HCT116 (cell line): ENCODE results near the gene DCHS1.

Source experiments
- CTCF ChIP-seq, 3 experiments: fragments of 200-600 bp in 1 of 3; sonication (generic) in 1 of 3; IDR thresholded peaks in 2 of 3; conservative IDR thresholded peaks in 1 of 3; 2 replicates each; pipeline ENCODE4 v1.5.1; 2012 to 2017; ENCODE audit warnings: low read depth in 2 of 3, low read length in 2 of 3, antibody characterized with exemption in 1 of 3, borderline replicate concordance in 1 of 3, control low read depth in 1 of 3, mild to moderate bottlenecking in 1 of 3, mixed read lengths in 1 of 3, mixed run types in 1 of 3, moderate library complexity in 1 of 3; ENCODE audit not compliant: insufficient read depth in 1 of 3
- EZH2 ChIP-seq: fragments of 200-600 bp; sonication (generic); IDR thresholded peaks from 2 replicates; pipeline ENCODE4 v1.6.1; 2017; ENCODE audit warnings: antibody characterized with exemption, mixed run types
- MAX ChIP-seq: IDR thresholded peaks from 2 replicates; pipeline ENCODE4 v1.6.1; 2012
- POLR2A ChIP-seq: IDR thresholded peaks from 2 replicates; pipeline ENCODE4 v1.7.0; 2011; ENCODE audit warnings: borderline replicate concordance; ENCODE audit not compliant: insufficient read depth, insufficient read length; ENCODE audit errors: extremely low read depth
- POLR2AphosphoS5 ChIP-seq: IDR thresholded peaks from 2 replicates; pipeline ENCODE4 v1.6.1; 2011; ENCODE audit warnings: mild to moderate bottlenecking, low read depth, low read length, moderate library complexity
- SIN3A ChIP-seq: IDR thresholded peaks from 2 replicates; pipeline ENCODE4 v1.6.1; 2012; ENCODE audit warnings: low read depth
- ZFX ChIP-seq: fragments of 450-650 bp; IDR thresholded peaks from 2 replicates; pipeline ENCODE4 v1.6.1; 2017
- ZNF274 ChIP-seq: fragments of 200-500 bp; sonication (Bioruptor generic); IDR thresholded peaks from 2 replicates; pipeline ENCODE4 v1.6.1; 2014; ENCODE audit warnings: mild to moderate bottlenecking, low read depth, low read length, inconsistent platforms
- TF ChIP-seq, protein P1 (sequence below): IDR thresholded peaks from 2 replicates; pipeline ENCODE4 v1.6.1; 2012; ENCODE audit warnings: low read depth

DNA sequence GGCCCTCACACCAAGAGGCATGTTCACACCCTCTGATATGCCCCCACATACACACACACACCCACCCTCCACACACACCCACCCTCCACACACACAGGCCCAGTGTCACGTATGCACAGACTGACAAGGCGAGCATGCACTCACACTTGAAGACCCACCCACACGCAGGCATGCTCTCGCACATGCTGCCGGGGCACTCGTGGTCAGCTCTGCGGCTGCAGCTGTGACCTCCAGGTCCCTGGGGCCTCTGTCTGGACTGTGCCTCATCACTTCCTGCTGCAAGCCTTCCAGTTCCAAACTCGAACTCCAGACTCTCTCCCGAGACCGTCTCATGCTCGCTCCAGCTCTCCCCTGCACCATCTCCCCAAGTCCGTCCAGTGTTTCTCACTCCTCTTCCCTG is 9.5 kb downstream of the DCHS1 start:
- TF ChIP-seq POLR2AphosphoS5: no peak
- no peak for TF ChIP-seq ZFX
- no peak for TF ChIP-seq SIN3A
- no peak for TF ChIP-seq CTCF (IDR thresholded peaks at IDR 0.05 in 2 of 3, conservative IDR thresholded peaks at IDR 0.05 in 1 of 3; ENCODE audit: borderline replicate concordance in 1 of 3, insufficient read depth in 1 of 3, low read depth in 2 of 3, low read length in 2 of 3)
- no peak for TF ChIP-seq EZH2
- TF ChIP-seq POLR2A: no peak
- no peak for TF ChIP-seq ZNF274
- no peak for TF ChIP-seq MAX
- TF ChIP-seq, protein P1, sequence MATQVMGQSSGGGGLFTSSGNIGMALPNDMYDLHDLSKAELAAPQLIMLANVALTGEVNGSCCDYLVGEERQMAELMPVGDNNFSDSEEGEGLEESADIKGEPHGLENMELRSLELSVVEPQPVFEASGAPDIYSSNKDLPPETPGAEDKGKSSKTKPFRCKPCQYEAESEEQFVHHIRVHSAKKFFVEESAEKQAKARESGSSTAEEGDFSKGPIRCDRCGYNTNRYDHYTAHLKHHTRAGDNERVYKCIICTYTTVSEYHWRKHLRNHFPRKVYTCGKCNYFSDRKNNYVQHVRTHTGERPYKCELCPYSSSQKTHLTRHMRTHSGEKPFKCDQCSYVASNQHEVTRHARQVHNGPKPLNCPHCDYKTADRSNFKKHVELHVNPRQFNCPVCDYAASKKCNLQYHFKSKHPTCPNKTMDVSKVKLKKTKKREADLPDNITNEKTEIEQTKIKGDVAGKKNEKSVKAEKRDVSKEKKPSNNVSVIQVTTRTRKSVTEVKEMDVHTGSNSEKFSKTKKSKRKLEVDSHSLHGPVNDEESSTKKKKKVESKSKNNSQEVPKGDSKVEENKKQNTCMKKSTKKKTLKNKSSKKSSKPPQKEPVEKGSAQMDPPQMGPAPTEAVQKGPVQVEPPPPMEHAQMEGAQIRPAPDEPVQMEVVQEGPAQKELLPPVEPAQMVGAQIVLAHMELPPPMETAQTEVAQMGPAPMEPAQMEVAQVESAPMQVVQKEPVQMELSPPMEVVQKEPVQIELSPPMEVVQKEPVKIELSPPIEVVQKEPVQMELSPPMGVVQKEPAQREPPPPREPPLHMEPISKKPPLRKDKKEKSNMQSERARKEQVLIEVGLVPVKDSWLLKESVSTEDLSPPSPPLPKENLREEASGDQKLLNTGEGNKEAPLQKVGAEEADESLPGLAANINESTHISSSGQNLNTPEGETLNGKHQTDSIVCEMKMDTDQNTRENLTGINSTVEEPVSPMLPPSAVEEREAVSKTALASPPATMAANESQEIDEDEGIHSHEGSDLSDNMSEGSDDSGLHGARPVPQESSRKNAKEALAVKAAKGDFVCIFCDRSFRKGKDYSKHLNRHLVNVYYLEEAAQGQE: no peak
